Middle frontal gyrus (tissue), 1 donor: ENCODE results near the gene NPB.

Experiments used
- DNase-seq: peaks from one replicate; pipeline ENCODE4 v3.0.0-alpha.2; 2015; ENCODE audit warnings: low spot score; ENCODE audit errors: extremely low spot score

The NPB gene

DNA sequence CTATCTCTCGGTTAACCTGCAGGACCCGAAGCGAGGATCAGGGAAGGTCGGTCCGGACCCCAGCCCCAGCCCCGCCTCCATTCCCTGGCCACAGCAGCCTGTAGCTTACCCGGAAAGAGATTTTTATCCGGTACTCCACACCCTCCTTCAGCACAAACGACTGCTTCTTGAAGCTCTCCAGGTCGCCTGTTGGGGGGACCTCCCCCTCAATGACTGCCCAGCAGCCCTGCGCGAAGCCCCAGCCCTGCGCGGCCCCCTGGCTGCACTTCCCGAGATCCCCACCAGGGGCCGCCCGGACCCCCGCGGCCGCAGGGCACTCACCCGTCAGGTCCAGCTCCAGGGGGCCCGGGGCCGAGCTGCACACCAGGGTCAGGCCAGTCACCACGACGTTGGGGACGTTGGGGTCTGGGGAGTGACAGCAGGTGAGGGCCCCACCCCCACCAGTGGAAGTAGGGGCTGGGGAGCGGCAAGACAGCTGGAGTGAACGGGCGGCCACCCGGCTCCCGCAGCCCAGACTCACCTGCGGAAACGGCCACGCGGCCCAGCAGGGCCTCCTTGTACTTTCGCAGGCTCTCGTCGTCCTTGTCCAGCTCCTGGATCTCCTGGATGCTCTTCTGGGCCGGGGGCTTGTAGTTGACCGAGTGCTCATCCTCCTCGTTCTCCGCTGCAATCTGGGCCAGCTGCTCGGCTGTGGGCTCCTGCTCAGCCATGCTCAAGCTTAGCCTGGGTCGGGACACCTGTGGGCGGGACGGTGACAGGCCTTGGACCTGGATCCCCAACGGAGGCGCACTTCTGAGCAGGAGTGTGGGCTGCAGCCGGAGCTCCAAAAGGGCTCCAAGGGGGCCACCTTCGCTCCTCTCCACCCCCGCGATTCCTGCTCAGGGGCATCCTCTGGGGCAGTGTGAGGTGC, 32.6 kb upstream of the NPB start:
- no peak for DNase-seq

DNA sequence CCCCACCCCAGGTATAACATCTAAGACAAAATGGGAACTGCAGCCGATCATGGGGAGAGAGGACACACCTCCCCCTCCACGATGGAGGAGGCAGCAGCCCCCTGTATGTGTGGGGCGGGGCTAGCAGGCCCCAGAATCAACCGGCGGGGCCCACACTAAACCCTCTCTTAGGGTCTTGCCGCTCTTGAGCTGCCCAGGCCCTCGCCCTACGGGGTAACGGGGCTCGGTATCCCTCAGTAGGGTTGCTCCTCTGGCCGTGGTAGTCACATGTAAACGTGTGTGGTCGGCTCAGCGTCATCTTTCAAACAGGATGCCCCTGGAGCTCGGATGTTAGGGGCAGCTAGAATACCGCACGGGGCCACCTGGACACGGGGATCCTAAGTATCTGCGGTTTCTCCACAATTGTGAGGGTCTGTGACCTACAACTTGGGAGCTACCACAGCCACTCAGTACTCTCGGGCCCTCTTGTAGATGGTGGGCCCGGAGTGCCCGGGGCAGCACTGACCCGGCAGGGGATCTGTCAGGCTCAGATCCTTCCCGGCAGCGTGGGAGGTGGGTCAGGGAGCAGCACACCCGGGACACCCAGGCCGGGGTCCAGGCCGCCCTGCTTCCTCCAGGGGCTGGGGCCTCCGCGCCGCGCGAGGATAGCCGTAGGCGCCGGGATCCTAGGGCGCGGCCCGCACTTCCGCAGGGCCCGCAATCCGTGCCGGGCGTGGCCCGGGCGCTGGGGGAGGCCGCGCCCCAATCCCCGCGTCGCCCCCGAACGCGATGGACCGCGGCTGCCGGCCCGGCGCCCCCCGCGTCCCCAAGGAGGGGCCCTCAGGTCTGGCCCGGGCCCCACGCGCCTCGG, 31.7 kb upstream of the NPB start:
- DNase-seq, result no peak

DNA sequence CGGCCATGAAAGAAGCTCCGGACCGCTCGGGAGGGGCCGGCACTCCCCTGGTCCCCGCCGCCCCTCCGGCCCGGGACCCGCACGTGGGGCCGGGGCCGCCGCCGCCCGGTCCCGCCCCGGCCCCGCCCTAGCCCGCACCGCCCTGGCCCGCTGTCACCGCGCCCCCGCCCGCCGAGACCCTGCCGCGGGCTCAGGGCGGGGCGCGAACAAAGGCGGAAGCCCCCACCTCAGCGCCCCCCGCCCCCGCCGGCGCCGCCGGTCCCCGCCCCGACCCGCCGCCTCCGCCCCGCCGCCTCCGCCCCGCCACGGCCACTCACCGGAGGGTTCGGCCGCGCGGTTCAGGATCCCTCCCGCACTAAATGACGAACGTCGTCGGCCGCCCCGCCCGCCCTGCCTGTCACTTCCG, 31.1 kb upstream of the NPB start, which contains the start of gene ARHGDIA:
ARHGDIA (minus strand) TSS at position 357 of the 406 bp plus-strand sequence. CDS start 1,407 bp downstream, outside the sequence.
- no peak for DNase-seq

DNA sequence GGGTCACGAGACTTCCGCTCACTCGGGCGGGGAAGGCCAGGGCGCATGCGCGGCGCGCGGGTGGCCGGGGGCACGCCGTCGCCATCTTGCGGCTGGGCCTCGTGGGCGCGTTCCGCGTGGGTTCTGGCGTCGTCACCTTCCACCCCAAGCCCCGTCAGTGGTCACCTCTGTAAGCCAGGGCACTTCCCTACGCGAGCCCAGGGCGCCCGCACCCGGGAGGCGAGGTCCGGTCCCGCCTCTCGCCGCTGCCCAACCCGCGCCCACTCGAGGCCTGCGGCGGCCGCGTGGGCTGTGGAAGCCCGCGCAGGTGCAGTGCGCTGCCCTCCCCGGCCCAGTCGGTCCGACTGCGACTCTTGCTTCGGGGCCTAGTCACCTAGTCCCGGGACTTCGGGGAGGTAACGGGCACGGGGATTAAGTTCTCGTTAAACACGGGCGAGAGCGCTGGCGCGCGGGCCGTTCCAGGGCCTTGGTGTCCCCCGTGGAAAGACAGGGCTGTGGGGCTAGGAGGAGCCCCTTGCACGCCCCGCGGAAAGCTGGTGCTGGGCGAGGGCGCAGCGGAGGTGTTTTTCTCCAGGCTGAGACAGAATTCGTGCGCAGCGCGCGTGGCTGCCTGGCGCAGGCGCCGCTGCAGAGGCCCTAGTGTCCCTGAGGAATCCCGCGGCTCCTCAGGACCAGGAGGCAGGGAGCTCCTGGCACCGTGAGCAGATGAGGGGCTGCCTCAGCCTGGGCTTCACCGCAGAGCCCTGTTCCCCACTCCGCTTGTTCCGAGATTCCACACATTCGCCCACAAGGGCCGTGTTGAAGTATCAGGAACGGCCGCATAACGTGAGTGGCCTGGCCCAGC, 30.4 kb upstream of the NPB start:
- peak; percentile 81 for DNase-seq

DNA sequence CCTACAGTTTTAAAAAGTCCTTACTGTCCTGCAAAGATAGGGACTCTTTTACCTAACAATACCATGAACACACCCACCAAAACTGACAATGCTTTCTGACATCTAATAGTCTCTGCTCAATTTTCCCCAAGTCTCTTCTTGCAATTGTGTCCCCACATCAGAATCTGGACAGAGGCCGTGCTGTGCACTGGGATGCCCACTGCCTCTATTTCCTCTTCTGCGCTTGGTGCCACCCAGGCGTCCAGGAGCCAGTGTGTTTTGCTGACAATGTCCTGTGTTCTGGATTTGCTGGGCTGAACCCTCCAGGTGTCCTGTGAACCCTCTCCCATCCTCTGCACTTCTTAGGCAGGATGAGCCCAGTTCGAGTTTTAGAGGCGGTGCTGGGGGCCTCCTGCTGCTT, 24.5 kb upstream of the NPB start:
- DNase-seq, result no peak

DNA sequence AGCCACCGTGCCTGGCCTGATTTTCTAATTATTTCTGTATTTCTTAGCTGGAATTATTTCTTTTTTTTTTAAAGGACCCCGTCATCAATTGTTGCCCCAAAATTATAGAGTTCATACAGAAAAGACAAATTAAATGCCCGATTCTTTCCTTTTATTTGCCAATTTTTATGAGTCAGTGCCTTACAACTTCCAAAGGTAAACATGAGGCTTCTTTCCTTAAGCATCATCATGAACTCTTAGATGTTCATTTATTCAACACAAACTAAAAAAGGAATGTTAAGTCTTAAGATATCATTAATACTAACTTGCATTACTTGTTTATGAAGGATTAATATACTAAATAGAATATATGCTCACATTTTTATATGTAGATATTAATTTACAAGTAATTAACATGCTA, 23.7 kb upstream of the NPB start:
- no peak for DNase-seq

DNA sequence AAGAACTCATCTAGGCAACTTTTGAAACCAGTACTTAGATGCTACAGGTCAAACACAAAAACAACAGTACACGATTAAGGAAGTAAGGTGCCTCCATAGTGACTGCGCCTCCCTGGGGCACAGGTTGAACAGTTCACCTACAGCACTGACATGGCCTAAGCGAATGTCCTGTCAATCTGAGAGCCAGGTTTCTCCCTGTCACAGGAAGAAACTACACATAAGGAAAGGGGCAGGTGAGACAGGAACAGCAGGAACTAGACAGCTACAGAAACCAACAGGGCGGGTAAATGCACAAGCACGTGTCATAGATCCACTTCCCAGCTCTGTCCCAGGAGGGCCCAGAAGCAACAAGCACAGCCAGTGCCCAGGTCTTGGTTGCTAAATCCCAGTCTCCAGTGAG, 22.9 kb upstream of the NPB start:
- no peak for DNase-seq

DNA sequence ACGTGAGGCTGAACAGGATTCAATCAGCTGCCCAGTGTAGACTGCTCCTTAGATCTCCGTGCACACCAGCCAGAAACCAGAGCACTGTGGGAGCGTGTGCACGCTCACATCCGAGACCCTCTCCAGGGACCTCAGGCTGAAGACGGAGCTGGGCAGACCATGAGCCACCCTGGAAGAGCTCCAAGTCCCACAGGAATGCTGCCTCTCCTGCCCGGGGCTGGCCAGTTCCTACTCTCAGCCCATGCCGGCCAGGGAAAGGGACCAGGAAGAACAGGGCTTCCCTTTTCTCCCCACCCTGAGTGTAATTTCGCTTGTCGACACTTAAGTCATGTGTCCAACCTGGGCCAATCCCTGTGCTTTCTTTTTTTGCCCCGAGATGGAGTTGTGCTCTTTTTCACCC, 17.5 kb upstream of the NPB start:
- DNase-seq, result no peak

DNA sequence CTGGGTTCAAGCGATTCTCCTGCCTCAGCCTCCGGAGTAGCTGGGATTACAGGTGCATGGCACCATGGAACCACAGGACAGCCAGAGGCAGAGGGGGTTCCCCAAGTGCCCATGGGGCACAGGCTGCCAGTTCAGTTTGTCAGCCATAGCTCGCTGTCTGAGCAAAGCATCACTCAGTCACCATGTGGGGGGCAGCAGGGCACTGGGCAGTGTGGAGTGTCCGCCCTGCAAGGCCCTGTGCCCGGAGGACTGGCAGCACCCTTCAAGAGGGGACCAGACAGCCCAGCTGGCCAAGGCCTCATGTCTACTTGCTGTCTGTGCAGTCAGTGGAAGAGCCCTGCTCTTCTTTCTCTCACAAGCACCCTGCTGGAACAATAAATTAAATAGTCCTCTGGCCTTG, 17.1 kb upstream of the NPB start:
- no peak for DNase-seq

DNA sequence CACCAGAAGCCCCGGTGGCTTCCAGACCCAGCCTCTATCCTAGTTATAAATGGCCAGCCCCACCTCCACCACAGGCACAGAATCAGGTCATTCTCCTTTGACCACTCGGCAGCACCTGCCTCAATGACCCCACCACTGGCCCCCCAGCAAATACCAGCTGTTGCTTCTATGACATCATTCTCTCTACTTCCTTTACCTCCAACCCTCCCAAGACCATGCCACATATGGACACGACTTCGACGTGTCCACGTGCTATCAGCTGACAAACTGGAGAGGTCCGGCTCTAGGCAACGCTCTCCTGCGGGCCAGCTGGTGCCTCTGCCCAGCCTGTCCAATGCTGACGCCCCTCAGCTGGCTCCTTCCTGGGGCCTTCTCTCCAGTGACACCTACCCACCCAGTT, 16.6 kb upstream of the NPB start:
- no peak for DNase-seq

DNA sequence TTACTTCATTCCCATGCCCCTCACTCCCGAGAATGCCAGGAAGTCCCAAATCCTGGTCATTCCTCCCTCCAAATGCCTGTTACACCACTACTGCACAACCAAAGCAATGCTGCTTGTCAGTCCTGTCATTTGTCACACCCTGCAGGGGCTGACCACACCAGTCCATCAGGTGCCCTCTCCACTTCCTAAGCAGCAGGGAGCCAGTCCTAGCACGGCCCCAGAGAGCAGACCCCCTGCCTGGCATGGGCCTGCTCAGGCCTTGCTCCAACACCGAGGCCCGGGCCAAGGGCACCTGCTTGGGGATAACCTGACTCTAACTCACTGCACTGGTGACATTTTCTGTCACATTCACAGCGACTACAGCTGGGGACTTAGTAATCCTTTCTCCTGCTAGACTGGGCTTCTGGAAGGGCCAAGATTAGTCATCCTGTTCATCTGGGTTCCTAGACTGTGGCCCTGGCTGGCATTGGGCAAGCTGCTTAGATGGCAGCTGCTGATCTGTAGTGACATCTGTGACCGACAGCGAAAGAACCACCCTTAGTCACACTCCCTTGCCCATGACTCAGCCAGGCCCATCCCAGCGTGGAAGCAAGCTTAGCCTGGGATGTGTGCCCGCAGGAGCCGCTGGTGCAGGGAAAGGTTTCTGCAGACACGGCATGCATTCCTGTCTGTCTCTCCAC, 16.0 kb upstream of the NPB start:
- DNase-seq, result no peak

DNA sequence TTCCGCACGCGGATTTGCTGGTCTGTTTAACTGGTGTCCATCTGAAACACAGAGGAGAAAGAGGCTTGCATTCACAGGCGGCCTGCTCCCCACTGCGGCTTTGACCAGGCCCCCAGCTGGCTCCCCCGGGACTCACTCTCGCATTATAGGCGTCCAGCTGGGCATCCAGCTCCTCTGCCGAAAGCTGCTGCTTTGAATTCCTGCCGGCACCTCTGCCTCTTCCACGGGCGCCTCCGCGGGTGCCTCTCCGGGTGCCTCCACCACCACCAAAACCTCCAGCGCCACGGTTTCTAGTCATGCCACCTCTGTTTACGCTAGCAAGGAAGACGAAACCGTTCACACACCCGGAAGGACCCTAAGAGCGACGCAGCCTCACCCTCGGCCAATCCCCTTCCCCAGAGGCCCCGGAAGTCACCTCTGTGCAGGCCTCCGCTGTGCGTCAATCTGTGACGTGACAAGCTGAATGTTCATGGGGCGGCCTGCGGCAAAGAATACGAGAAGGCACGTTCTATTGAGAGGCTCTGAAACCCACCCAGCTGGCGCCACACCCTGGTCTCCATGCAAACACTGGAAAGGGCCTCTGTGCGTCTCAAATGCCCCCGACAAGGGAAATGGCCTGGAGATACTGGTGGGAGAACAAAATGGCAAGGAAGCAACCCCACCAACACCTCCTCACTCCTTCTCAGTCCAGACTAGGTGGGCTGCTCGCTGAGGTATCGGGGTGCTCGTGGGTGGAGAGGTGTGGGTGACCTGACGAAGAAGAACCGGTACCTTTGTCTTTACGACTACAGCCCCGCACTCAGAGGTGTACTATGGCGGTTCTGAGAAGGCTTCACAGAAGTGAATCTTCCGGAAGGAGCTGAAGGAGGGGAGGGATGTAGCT, 13.7 kb upstream of the NPB start:
- no peak for DNase-seq

DNA sequence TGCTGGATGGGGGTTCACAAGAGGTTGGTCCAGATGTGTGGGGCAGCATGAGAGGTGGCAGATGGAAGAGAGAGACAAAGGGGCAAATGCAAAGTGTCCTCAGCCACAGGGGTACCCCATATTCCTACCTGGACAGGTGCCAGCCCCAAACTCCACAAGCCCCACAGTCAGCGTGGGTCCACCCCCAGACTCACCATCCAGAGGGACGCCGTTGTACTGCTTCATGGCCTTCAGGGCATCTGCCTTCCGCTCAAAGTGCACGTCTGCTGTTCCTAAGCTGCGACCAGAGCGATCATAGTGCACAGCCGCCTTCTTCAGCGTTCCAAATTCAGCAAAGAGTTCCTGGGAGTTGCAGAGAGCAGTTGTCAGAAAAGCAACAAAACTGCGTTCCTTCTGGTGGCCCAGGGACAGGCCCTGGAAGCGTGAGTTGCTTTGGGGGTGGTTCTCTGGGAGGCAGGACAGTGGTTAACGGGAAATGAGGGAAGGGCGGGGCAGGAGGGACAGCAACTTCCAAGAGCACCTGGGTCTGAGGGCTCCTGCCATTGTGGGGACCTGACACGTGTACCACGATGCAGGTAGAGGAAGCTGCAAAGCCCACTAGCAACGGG, 12.9 kb upstream of the NPB start:
- DNase-seq, result no peak

DNA sequence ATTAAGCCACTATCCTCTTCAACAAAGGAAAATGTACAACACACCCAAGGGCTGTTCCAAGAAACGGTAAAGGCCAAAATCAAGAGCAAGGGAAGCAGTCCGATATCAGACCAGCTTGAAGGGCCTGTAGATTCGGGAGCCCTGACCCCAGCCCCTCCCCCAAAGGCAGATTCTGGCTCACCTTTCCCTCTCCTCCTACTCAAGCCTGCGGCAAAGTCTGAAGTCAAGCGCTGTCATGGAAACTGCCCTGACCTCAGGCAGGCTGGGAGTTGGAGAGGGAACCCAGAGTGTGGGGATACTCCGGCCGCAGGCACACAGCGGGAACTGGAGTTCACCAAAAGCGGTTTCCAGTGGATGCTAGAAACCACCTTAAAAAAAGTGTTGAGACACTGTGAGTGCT, 12.4 kb upstream of the NPB start:
- DNase-seq, result no peak

DNA sequence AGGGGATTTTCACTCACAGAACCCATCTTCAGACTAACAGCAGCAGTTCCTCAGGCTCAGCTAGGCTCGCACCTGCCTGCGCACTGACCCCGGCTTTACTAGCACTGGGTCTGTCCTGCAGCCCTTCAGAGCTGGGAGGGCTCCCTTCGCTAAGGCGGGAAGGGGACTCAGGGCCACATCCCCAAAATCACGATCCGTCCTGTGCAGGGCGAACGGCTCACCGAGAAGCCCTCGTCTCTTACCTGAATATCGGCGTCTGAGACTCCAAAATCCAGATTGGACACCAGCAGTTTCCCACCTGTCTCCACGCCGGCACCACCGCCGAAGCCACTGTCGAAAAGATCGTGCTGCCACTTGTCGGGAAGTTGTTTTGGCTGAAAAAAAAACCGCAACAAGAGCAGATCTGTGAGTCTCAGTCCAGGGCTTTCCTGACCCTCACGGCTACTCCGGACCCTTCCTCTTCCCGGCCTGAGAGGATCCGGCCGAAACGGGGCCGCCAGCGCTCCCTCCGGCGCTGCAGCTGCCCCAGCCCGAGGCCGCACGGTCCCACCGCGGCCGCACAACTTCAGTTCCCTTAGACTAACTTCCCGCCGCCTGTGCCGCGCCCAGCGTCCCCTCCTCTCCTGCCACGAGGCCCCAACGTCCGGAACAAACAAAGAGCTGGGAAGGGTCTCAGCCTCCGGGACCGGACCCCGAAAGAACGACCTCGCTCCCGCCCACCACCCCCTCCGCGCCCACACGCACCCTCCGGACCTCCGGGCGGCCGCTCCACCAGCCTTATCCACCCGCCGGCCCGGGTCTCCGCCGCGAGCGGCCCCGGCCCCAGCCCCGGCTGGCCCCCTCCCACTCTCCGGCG, 11.4 kb upstream of the NPB start:
- DNase-seq, result no peak

DNA sequence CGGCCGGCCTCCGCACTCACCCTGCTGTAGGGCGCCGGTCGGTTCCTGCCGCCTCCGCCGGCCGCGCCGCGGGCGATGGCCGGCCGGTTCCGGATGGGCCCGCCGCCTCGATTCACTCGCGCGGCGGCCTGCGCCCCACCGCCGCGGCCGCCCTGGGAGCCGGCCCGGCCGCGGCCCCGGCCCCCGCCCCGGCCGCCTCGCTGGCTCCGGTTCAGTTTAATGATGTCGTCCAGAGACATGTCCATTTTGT, 10.8 kb upstream of the NPB start:
- DNase-seq, result no peak

DNA sequence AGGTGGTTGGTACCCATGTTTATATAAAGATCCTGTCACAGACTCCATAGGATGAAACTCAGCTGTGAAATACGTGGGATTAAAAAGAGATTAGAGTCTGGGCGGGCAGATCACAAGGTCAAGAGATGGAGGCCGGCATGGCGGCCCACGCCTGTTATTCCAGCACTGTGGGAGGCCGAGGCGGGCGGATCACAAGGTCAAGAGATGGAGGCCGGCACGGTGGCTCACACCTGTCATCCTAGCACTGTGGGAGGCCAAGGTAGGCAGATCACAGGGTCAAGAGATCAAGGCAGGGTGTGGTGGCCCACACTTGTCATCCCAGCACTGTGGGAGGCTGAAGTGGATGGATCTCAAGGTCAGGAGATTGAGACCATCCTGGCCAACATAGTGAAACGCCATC, 6.6 kb upstream of the NPB start:
- no peak for DNase-seq

DNA sequence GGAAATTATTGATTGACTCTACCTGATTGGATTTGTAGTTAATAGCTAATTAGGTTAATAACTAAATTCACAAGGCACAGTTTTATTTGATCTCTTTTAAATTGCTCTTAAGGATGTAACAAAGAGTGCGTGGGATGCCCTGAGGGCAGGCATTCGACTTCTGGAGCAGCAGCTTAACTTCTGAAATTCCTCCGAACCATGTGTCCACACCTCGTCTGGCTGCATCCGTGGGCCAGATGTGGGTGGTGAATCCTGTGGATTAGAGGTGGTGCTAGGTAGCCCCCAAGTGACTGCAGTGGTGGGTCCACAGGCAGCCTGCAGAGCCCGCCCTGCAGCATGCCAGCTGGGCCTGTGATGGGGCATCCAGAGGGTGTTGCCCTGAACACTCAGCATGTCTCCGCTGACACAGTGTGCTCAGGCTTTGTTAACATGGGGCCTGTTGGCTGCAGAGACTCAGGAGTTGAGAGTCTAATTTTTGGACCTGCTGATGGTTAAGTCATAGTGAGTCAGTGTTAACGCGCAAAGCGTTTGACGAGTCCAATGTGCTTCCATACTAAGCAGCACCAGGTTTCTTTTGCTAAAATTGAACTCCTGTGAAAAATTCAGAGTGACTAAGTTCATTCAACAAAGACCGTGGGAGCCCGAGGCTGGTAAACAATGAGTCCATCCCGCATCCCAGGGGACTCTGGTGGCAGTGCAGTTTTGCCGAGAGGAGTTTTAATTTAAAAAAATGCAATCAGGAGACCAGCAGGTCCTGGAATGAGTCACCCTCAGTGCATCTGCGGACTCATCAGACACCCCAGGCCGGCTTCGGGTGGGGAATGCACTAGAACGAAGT, 3.8 kb upstream of the NPB start:
- no peak for DNase-seq
